ENCODE data around the gene FASTKD3.

The FASTKD3 gene

DNA sequence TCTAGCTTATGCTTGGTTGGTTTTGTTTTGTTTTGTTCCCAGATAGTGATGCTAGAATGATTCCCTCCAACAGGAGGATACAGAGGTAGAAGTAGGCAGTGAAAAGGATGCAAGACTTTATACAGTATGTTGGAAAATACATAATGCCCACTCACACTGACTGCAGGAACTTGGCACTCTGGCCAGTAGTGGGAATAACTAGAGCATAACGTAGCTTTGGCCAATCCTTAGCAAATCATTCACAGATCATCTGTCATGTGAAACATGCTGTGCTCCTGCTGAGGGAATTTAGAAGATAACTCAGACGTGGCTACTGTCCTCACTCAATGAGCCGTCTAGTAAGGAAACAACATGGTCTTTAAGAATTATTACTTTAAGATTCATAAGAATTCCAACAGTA is 31.4 kb downstream of the FASTKD3 start:
- H3K4me2 ChIP-seq (ENCODE audit: low read length) = no peak overlapping the region
- no peaks in the 10 kb centered on the region for H3F3A ChIP-seq (ENCODE audit: insufficient read depth, low read length)
- H3K4me1 ChIP-seq (ENCODE audit: insufficient read depth, low read length, severe bottlenecking) = no peaks in the 10 kb centered on the region
- H3K9me3 ChIP-seq (ENCODE audit: low read length) = no peaks in the 10 kb centered on the region
- no peak overlapping the region for H2AFZ ChIP-seq (ENCODE audit: low read length)
- no peak overlapping the region for H3K27ac ChIP-seq (ENCODE audit: low read depth, low read length, poor library complexity, severe bottlenecking)
- no peaks in the 10 kb centered on the region for H3K27me3 ChIP-seq (ENCODE audit: insufficient read depth, low read length)
- no peaks in the 10 kb centered on the region for H4K20me1 ChIP-seq (ENCODE audit: insufficient read depth, low read length)
- no peak for TF ChIP-seq EZH2 (IDR thresholded peaks at IDR 0.05; ENCODE audit: borderline replicate concordance, low read length)
- TF ChIP-seq, protein P1, sequence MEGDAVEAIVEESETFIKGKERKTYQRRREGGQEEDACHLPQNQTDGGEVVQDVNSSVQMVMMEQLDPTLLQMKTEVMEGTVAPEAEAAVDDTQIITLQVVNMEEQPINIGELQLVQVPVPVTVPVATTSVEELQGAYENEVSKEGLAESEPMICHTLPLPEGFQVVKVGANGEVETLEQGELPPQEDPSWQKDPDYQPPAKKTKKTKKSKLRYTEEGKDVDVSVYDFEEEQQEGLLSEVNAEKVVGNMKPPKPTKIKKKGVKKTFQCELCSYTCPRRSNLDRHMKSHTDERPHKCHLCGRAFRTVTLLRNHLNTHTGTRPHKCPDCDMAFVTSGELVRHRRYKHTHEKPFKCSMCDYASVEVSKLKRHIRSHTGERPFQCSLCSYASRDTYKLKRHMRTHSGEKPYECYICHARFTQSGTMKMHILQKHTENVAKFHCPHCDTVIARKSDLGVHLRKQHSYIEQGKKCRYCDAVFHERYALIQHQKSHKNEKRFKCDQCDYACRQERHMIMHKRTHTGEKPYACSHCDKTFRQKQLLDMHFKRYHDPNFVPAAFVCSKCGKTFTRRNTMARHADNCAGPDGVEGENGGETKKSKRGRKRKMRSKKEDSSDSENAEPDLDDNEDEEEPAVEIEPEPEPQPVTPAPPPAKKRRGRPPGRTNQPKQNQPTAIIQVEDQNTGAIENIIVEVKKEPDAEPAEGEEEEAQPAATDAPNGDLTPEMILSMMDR (IDR thresholded peaks at IDR 0.05; ENCODE audit: low read length) = no peak
- no peaks in the 10 kb centered on the region for H3K36me3 ChIP-seq (ENCODE audit: insufficient read depth, low read length)
- H3K4me3 ChIP-seq (ENCODE audit: low read depth, low read length, poor library complexity, severe bottlenecking) = no peak overlapping the region
- H3K9ac ChIP-seq (ENCODE audit: low read length) = no peak overlapping the region
- no peaks in the 10 kb centered on the region for H3K79me2 ChIP-seq (ENCODE audit: insufficient read depth, low read length)
- no peaks in the 10 kb centered on the region for H3K9me2 ChIP-seq (ENCODE audit: low read depth, low read length)

DNA sequence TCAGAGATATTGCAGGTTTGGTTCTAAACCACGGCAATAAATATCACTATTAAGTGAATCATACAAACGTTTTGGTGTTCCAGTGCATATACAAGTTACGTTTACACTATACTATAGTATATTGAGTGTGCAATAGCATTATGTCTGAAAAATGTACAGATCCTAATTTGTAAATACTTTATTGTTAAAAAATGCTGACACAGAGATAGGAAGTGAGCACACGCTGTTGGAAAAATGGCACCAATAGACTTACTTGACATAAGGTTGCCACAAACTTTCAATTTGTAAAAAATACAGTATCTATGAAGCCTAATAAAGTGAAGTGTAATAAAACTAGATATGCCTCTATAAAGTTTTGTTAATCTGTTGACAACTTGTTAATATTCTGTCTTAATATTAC is 33.8 kb downstream of the FASTKD3 start:
- TF ChIP-seq, protein P1 (IDR thresholded peaks at IDR 0.05; ENCODE audit: low read length) = no peak
- Histone ChIP-seq H3K4me2 (ENCODE audit: low read length) (no peak overlapping the region), H2AFZ (ENCODE audit: low read length) (no peak overlapping the region), H3K9ac (ENCODE audit: low read length) (no peak overlapping the region), H4K20me1 (ENCODE audit: insufficient read depth, low read length) (no peaks in the 10 kb centered on the region), H3K4me3 (ENCODE audit: low read depth, low read length, poor library complexity, severe bottlenecking) (no peak overlapping the region), H3K79me2 (ENCODE audit: insufficient read depth, low read length) (no peaks in the 10 kb centered on the region), H3K36me3 (ENCODE audit: insufficient read depth, low read length) (no peaks in the 10 kb centered on the region), H3K27me3 (ENCODE audit: insufficient read depth, low read length) (no peaks in the 10 kb centered on the region), H3K27ac (ENCODE audit: low read depth, low read length, poor library complexity, severe bottlenecking) (no peak overlapping the region), H3F3A (ENCODE audit: insufficient read depth, low read length) (no peaks in the 10 kb centered on the region), H3K4me1 (ENCODE audit: insufficient read depth, low read length, severe bottlenecking) (no peaks in the 10 kb centered on the region), H3K9me3 (ENCODE audit: low read length) (no peaks in the 10 kb centered on the region), H3K9me2 (ENCODE audit: low read depth, low read length) (no peaks in the 10 kb centered on the region)

DNA sequence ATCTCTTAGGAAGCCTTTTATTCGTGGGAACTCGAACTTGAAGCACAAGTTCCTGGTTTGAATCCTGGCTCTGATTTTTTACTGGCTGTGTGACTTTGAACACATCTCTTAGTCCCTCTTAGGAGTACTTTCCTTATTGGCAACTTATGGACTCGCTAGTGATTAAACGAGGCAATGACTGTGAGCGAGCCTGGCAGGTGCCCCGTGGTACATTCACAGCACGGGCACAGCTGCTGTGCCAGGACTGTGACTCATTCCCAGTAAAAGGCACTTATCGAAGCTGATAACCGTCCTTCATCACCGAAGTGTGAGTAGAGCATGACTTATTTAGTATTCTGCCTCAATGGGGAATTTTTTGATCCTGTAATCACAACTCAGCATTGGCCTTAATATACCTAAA is 40.6 kb downstream of the FASTKD3 start:
- H3K27me3 ChIP-seq (ENCODE audit: insufficient read depth, low read length) = peaks cover 4% of the 10 kb centered on the region; the same call in 1 of the 2 replicates
- H3K4me2 ChIP-seq (ENCODE audit: low read length) = no peak overlapping the region
- no peaks in the 10 kb centered on the region for H3K9me2 ChIP-seq (ENCODE audit: low read depth, low read length)
- no peaks in the 10 kb centered on the region for H3K9me3 ChIP-seq (ENCODE audit: low read length)
- H3K4me1 ChIP-seq (ENCODE audit: insufficient read depth, low read length, severe bottlenecking) = no peaks in the 10 kb centered on the region
- H2AFZ ChIP-seq (ENCODE audit: low read length) = no peak overlapping the region
- no peak for TF ChIP-seq EZH2 (IDR thresholded peaks at IDR 0.05; ENCODE audit: borderline replicate concordance, low read length)
- TF ChIP-seq, protein P1 (IDR thresholded peaks at IDR 0.05; ENCODE audit: low read length) = no peak
- no peak overlapping the region for H3K9ac ChIP-seq (ENCODE audit: low read length)
- H3K79me2 ChIP-seq (ENCODE audit: insufficient read depth, low read length) = no peaks in the 10 kb centered on the region
- H3K27ac ChIP-seq (ENCODE audit: low read depth, low read length, poor library complexity, severe bottlenecking) = no peak overlapping the region
- no peaks in the 10 kb centered on the region for H3F3A ChIP-seq (ENCODE audit: insufficient read depth, low read length)
- H3K36me3 ChIP-seq (ENCODE audit: insufficient read depth, low read length) = no peaks in the 10 kb centered on the region
- no peaks in the 10 kb centered on the region for H4K20me1 ChIP-seq (ENCODE audit: insufficient read depth, low read length)
- H3K4me3 ChIP-seq (ENCODE audit: low read depth, low read length, poor library complexity, severe bottlenecking) = no peak overlapping the region
